Aorta (tissue), 5 donors: ENCODE data around the gene SLC6A18. TPM values are rescaled to one million over a fixed set of nuclear protein-coding genes. Genes with fewer than 3 reads are reported as not detected.

Source experiments
- ATAC-seq: fragments of 200-7000 bp; cut with Tn5 transposase; one replicate; pipeline ENCODE4 v1.9.1; 2022; ENCODE audit warnings: moderate library complexity; ENCODE audit not compliant: low FRiP score
- DNase-seq, 2 donors: peaks; one replicate each; pipeline ENCODE4 v3.0.0-alpha.2; 2020
- H3K27ac ChIP-seq, 2 donors: one replicate each; pipeline ENCODE4 v1.5.1; 2013; ENCODE audit warnings: low read length in 2 of 2, mild to moderate bottlenecking in 2 of 2, moderate library complexity in 2 of 2, control low read depth in 1 of 2, inconsistent platforms in 1 of 2, low read depth in 1 of 2
- H3K27me3 ChIP-seq, 2 donors: one replicate each; pipeline ENCODE4 v1.6.1; 2013; ENCODE audit warnings: control low read depth in 1 of 2, low read length in 1 of 2, mild to moderate bottlenecking in 1 of 2, moderate library complexity in 1 of 2; ENCODE audit not compliant: insufficient read depth in 2 of 2, control insufficient read depth in 1 of 2
- H3K36me3 ChIP-seq, 2 donors: one replicate each; pipeline ENCODE4 v1.6.1; 2013; ENCODE audit warnings: control low read depth in 1 of 2, low read length in 1 of 2, mild to moderate bottlenecking in 1 of 2; ENCODE audit not compliant: insufficient read depth in 2 of 2, control insufficient read depth in 1 of 2
- H3K4me1 ChIP-seq, 2 donors: one replicate each; pipeline ENCODE4 v1.6.1; 2013; ENCODE audit warnings: low read length in 2 of 2, control low read depth in 1 of 2, mild to moderate bottlenecking in 1 of 2, moderate library complexity in 1 of 2; ENCODE audit not compliant: insufficient read depth in 2 of 2, control insufficient read depth in 1 of 2
- H3K4me3 ChIP-seq, 2 donors: one replicate each; pipeline ENCODE4 v1.5.1; 2013; ENCODE audit warnings: low read length in 2 of 2, control low read depth in 1 of 2, mild to moderate bottlenecking in 1 of 2
- H3K9me3 ChIP-seq: one replicate; pipeline ENCODE4 v1.6.1; 2013; ENCODE audit warnings: mild to moderate bottlenecking, low read length; ENCODE audit not compliant: control insufficient read depth
- WGBS, 2 donors: extraction: QIAGEN DNeasy Blood & Tissue Kit; methylation state at CpG; one replicate each; pipeline ENCODE4 v1.1.7; 2013; 5-methylcytosine and 5-hydroxymethylcytosine counted together
- intact Hi-C, 2 donors: fragments of 100-400 bp; cut with DNase I; formaldehyde crosslinking; loops; one replicate each; pipeline versions ENCODE4 v1.14.2 to v1.15.0; 2022
- long read RNA-seq, 2 donors: library from polyadenylated mRNA; unstranded; transcript quantifications; one replicate each; pipeline ENCODE4 v2.0.0, GENCODE V29; 2020 to 2021
- polyA plus RNA-seq, 2 donors: library from polyadenylated mRNA; stranded (reverse); fragments of 200-250 nt; gene quantifications; one replicate each; pipeline ENCODE4 v1.2.3, GENCODE V29; 2013
- total RNA-seq, 2 donors: library from RNA; stranded (reverse); fragmentation: NEBNext Ultra II Directional; extraction: Animal tissue kit (Norgen Biotek cat#: 25700); gene quantifications; one replicate each; pipeline ENCODE4 v1.2.1, GENCODE V29; 2021
- donor health status: healthy with polysubstance abuse.
- donor health status: Bipolar disorder and iron deficiency.
- donor health status: DM: no; HTN: no; CAD: no.
- donor health status: DM: no; HTN: no; CAD: no.
- donor health status: DM: yes; HTN: yes; CAD: no.

SLC6A18 gene
- total RNA-seq, result not detected
- polyA plus RNA-seq, result not detected
- long read RNA-seq, donor 1, result 0 reads
- long read RNA-seq, donor 2, result 0 reads

DNA sequence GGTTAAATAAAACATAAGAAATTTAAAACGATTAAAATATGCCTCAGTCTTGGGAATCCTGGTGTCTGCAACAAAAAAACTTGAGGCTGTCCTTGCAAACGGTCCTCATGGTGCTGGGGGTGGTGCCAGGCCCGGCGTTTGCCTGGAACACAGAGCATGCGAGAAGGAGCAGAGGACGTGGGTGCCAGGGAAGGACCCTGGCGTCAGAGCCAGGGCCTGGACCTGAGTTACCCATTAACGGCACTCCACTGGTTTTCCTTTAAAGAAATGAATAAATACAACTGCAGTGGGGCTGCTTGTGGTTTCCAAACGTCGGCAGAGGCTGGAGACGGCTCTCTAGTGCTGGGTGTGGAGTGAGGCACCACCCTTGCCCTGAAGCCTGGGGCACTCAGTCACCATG, at the start of gene SLC6A18:
Gene SLC6A18 (plus strand): TSS at position 301 of the 400 bp plus-strand sequence. CDS start 97 bp downstream, at position 398.
- 72% methylated on average over 11 of the region's 11 CpGs for WGBS, 2 donors
- Histone ChIP-seq H3K27ac (no peak within 1 kb of the TSS), H3K27me3 (no peaks in the 10 kb centered on the region), H3K4me1 (no peaks in the 10 kb centered on the region), H3K9me3 (no peaks in the 10 kb centered on the region), H3K4me3 (no peak within 1 kb of the TSS), H3K36me3 (no peaks in the 10 kb centered on the region)
- DNase-seq (no peak), ATAC-seq (no peak)
- intact Hi-C loops, result no loop called here

DNA sequence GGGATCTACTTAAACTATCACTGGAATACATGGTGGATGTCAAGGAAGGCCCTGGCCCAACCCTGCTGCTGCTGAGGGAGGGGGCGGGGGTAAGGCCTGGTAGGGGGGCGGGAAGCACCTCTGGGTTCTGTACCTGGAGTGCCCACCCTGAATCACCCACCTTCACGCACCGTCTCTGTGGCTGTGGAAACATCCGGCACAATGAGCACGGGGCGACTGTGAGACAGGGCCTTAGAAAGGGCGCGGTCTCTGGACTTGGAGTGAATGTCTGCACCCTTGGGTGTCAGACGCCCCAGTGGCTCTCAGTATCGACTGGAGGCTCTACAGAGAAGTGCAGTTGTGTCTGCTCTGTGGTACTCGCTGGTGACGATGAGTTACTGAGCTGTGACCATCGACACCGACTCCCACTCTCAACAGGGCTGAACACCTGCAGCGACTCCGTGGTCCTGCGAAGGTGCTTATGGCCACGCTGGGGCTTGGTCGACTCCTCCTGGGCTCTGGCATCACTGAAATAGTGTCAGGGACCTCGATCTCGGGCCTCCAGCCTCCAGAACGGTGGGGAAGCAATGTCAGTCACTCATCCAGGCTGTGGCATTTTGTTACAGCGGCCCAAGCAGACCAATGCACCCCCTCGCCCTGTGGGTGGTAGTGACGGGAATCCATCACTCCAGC, 49.2 kb upstream of the SLC6A18 start:
- no peak overlapping the region for H3K4me3 ChIP-seq
- ATAC-seq (peak; percentile 16), DNase-seq (peak in 1 of 2 donors; percentile 22)
- 88 to 90% methylated on average over 26 of the region's 26 CpGs for WGBS, 2 donors
- H3K36me3 ChIP-seq, result no peaks in the 10 kb centered on the region
- H3K27me3 ChIP-seq, result no peaks in the 10 kb centered on the region
- H3K9me3 ChIP-seq, result no peaks in the 10 kb centered on the region
- no peaks in the 10 kb centered on the region for H3K4me1 ChIP-seq
- no peak overlapping the region for H3K27ac ChIP-seq
- intact Hi-C loops, result no loop called here

GRCh38 chr5:1176473-1177391, 48.4 kb upstream of the SLC6A18 start:
- 82 to 84% methylated on average over 42 of the region's 42 CpGs for WGBS, 2 donors
- no peaks in the 10 kb centered on the region for H3K27me3 ChIP-seq
- no peak overlapping the region for H3K27ac ChIP-seq
- intact Hi-C loops, result no loop called here
- peak; percentile 30 for ATAC-seq
- peak; percentile 35 to 71 for DNase-seq
- H3K36me3 ChIP-seq, result no peaks in the 10 kb centered on the region
- no peaks in the 10 kb centered on the region for H3K4me1 ChIP-seq
- H3K4me3 ChIP-seq, result no peak overlapping the region
- H3K9me3 ChIP-seq, result no peaks in the 10 kb centered on the region

GRCh38 chr5:1177826-1178528, 47.2 kb upstream of the SLC6A18 start:
- DNase-seq (peak; percentile 47 to 69), ATAC-seq (no peak)
- Histone ChIP-seq H3K27ac (no peak overlapping the region), H3K4me1 (no peaks in the 10 kb centered on the region), H3K9me3 (no peaks in the 10 kb centered on the region), H3K27me3 (no peaks in the 10 kb centered on the region), H3K4me3 (no peak overlapping the region), H3K36me3 (no peaks in the 10 kb centered on the region)
- intact Hi-C loops, result no loop called here
- WGBS, 2 donors, result 86 to 90% methylated on average over 15 to 29 of the region's 30 CpGs

DNA sequence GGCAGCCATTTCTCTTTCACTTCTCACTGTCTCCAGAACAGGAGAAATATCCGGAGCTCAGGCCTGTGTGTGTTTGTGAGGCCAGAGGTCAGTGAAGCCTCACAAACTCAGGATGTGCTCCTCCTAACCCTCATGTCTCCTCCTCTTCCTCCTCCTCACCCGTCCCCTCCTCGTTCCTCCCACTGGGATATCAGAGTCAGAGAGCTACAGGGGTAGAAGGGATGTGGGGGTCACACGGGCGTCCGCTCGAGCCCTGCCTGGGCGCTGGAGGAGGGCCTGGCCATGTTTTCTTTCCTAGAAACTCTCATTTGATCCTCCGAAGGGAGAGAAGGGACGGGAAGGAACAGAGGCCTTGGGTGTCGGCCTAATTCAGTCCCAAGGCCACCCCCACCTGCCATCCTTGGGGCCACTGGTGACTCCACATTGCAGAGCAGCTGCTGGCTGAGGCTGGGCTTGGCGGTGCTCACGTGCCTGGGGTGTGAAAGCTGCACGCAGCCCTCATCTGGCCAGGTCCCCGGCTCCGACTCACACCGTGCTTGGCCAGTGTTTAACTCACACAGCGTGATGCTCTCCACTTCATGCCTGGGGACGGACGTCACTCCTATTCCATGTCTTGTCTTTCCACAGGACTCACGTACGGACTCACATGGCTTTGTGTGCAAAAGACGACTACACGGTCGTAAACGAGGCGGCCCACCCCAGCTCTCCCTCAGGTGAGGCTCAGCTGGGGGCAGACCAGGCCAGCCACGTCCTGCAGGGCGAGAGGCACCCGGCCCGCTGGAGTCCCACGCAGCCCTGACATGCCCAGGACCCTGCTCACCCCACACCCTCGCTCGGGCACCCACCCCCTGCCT, 46.4 kb upstream of the SLC6A18 start:
- intact Hi-C loops, result no loop called here
- DNase-seq (peak in 1 of 2 donors; percentile 29), ATAC-seq (no peak)
- no peaks in the 10 kb centered on the region for H3K27me3 ChIP-seq
- H3K4me1 ChIP-seq, result no peaks in the 10 kb centered on the region
- no peaks in the 10 kb centered on the region for H3K9me3 ChIP-seq
- no peaks in the 10 kb centered on the region for H3K36me3 ChIP-seq
- H3K4me3 ChIP-seq, result no peak overlapping the region
- WGBS, 2 donors, result 73% methylated on average over 27 of the region's 34 CpGs; no CpG with 5 or more reads in 1 of the 2 donors
- H3K27ac ChIP-seq, result no peak overlapping the region

DNA sequence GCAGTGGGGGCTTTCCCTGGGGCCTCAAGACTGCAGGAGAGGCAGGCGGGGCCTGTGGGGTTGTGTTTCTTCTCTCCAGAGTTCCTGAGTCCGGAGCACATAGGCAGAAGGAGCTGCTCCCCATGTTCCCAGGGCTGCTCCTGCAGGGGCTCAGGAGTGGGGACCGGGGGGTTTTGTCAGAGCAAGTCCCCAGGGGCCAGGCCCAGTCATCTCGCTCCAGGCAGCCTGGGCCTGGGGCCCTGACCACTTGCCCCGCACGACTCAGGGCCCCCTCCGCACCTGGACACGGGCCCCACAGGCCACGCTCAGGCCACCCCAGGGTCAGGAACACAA, 45.8 kb upstream of the SLC6A18 start:
- 90% methylated on average over 2 of the region's 9 CpGs; no CpG with 5 or more reads in 1 of the 2 donors for WGBS, 2 donors
- no peaks in the 10 kb centered on the region for H3K36me3 ChIP-seq
- intact Hi-C loops, result no loop called here
- H3K4me1 ChIP-seq, result no peaks in the 10 kb centered on the region
- H3K9me3 ChIP-seq, result no peaks in the 10 kb centered on the region
- DNase-seq, result no peak
- H3K27ac ChIP-seq, result no peak overlapping the region
- no peak for ATAC-seq
- H3K4me3 ChIP-seq, result no peak overlapping the region
- H3K27me3 ChIP-seq, result no peaks in the 10 kb centered on the region

DNA sequence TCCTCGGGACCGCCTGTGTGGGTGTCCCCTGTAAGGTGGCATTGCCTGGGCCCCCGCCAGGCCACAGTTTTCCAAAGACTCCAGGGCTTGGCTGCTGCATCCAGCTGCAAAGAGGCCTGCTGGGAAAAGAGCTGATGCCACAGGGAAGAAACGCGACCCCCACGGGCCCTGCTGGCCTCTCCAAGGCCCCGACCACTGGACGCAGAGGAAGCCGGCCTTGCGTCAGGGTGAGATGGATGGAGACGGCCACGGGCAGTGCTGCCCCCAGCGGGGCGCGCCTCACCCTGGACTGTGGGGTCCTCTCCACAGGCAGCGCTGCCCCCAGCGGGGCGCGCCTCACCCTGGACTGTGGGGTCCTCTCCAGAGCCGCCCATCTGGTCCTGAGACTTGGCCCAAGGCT, 45.1 kb upstream of the SLC6A18 start:
- Histone ChIP-seq H3K9me3 (no peaks in the 10 kb centered on the region), H3K4me1 (no peaks in the 10 kb centered on the region), H3K4me3 (no peak overlapping the region), H3K36me3 (no peaks in the 10 kb centered on the region), H3K27me3 (no peaks in the 10 kb centered on the region), H3K27ac (no peak overlapping the region)
- intact Hi-C loops, result no loop called here
- WGBS, 2 donors, result 88% methylated on average over 12 of the region's 20 CpGs; no CpG with 5 or more reads in 1 of the 2 donors
- ATAC-seq (no peak), DNase-seq (peak in 1 of 2 donors; percentile 38)

DNA sequence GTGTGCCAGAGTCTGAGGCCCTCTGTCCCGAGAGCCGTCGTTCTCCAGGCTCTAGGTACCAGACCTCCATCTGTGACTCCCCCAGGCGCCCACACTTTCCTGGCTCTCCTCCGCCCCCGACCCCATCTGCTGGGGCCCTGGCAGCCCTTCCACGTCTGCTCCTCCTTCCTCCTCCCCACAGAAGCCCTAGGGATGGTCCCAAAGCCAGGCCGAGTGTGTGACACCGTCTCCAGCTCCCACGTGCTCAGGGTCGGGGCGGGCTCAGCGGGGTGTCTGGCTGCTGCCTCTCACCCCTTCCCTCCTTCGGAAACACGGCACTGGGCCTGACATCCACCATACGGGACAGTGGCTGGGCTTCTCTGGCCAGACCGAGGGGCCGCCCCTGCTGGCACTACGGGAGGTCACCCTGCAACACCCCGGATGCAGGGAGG, 44.3 kb upstream of the SLC6A18 start:
- ATAC-seq (no peak), DNase-seq (peak; percentile 40 to 70)
- intact Hi-C loops, result no loop called here
- H3K36me3 ChIP-seq, result no peaks in the 10 kb centered on the region
- 66 to 78% methylated on average over 19 to 20 of the region's 20 CpGs for WGBS, 2 donors
- no peaks in the 10 kb centered on the region for H3K9me3 ChIP-seq
- no peaks in the 10 kb centered on the region for H3K4me1 ChIP-seq
- no peak overlapping the region for H3K27ac ChIP-seq
- no peaks in the 10 kb centered on the region for H3K27me3 ChIP-seq
- H3K4me3 ChIP-seq, result no peak overlapping the region
